ENCODE measurements around the gene TXNDC5.
A peak's percentile ranks its signal among the peaks of the same experiment; 100 is the strongest.
"Not testable (repeated sequence)": the region's sequence is repeated elsewhere in the genome, so short reads cannot be mapped to it uniquely, and the experiment has no call there.

Gene TXNDC5

DNA sequence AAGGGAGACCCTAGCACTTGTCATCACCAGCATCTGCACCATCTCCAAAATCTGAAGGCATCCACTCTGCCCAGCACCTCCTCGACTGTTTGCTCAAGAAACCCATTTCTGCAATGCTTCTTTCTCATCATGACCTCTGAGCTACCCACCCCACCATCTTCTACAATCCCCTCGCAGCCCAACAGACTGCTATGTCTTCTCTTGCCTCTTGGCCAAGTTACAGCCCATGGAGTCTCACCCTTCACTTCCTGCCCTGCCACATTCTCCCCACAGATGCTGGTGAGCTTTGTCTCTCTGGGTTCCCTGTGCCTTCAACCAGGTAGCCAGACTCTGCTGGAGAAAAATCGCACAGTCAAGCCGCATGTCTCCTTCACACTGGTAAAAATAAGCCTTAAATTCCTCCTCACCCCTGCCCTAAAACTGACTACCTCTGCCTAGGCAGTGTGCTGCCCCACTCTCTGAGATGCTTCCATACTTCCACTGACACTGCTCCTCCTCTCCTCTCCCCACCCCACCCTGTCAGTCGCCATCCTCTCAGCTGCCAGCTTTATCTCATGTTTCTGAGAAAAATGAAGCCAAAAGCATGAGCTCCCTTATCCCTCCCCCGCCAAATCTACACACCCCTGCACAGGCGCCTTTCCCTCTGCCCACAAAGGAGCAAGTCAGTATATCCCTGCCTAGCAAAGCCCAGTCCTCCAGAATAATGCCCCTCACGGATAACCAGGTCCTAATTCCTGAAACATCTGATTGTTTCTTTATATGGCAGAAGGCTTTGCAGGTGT lies 2.3 kb upstream of the TXNDC5 start:
- DNase-seq, result no peak

GRCh38 chr6:7912024-7912423 lies 1.4 kb upstream of the TXNDC5 start:
- DNase-seq, result no peak

DNA sequence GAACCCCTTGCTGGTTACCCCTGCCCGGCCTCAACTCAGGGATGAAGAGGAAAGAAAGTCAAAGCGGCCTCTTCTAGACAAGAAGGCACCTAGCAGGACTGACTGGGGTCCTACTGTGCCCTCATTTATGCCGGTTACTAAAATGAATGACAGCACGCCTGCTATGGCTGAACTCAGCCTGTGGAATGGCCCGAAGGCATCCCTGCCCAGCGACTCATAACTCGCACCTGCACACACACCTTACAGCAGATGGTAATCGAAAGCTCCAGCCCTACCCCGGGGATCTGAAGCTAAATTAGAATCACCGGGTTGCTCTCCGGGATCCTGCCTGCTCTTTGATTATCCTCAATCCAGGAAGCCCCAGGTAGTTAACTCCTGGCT lies 747 bp upstream of the TXNDC5 start:
- no peak for DNase-seq

GRCh38 chr6:7910298-7910653 lies 312 bp downstream of the TXNDC5 start:
- DNase-seq, result no peak

- peak; percentile 50 for DNase-seq
Measured at GRCh38 chr6:7909323-7910276, 988 bp downstream of the TXNDC5 start.

DNA sequence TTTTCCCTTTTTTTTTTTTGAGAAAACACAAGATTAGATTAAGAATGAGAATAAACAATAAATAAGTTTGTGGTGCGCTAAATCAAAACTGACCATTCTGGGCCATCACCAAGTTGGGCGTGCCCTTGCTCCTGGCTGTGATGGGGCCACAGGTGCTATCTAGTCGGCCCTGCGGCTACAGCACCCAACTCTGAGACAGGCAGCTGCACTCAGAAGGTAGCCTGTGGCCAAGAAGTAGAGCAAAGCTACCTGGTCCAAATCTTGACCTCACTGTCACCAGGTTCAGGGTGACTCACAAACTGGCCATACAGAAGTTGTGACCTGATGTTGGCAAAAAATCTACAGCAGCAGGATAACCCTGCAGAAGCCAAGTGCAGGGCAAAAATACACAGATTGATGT lies 3.4 kb downstream of the TXNDC5 start:
- DNase-seq, result no peak

- DNase-seq, result no peak
Measured at GRCh38 chr6:7906741-7907140, 3.8 kb downstream of the TXNDC5 start.

DNA sequence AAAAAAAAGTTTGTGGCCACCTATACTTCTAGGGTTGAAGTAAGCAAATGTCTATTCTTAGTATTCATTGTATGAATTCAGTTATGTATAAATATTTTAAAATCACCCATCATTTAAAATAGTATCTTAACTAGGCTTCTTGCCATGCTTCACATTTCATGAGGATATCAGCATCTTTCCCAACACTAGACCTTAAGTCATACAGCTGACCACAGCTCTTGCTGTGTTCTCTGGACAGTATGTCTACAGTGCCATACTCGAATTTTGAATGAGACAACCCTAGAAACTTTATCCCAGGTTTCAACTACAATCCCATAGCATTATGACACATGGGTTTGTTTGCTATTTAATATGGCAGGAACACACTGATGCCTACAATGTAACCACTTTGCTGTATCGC lies 5.2 kb downstream of the TXNDC5 start:
- DNase-seq, result no peak

- no peak for DNase-seq
Measured at GRCh38 chr6:7904654-7905319, 5.8 kb downstream of the TXNDC5 start.

- DNase-seq, result no peak
Measured at GRCh38 chr6:7903673-7904072, 6.9 kb downstream of the TXNDC5 start.

DNA sequence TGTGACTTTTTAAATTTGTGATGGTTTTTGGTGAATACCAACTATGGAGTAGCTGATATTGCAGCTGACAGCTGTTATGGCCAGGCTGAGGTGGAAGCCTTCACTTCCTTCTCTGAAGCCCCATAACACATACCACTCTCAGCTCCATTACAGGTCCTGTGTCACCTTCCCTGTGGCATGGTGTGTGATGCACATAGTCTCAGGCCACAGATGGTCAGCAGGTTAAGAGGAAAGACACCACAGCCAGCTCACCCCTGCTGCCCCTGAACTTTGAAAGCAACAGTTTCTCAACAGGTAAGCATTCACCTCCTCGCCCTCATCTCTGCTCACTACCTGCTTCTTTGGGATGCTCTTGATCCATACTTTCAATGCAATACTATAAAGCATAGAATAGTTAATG lies 7.7 kb downstream of the TXNDC5 start:
- DNase-seq, result no peak

DNA sequence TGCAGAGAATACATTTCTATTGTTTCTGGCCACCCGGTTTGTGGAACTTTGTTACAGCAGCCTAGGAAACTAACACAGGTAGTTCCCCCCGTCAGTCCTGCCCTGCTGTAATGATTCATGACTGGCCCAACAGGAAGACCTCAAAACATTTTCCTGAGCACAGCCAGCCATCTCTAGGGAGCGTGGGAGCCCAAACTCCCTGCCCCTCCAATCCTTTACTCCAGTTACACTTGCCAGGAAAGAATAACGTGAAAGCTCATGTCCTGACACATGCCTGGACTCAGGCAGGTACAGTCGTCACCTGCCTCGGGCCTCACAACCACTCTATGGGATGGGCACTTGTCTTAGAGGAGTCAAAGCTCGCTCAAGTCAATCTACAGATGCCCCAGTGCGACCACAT lies 8.4 kb downstream of the TXNDC5 start:
- DNase-seq, result no peak

DNA sequence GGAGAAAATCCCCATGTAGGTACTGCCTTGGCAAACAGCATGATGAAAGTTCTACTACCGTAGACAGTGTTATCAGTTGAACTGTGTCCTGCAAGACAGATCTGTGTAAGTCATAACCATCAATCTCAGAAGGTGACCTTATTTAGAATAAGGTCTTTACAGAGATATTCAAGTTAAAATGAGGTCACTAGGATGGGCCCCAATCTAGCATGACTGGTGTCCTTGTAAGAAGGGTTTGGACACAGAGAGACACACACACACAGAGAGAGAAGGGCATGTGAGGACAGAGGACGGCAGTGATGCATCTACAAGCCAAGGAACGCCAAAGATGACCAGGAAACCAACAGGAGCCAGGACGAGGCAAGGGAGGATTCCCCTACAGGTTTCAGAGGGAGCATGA lies 8.8 kb downstream of the TXNDC5 start:
- no peak for DNase-seq

DNA sequence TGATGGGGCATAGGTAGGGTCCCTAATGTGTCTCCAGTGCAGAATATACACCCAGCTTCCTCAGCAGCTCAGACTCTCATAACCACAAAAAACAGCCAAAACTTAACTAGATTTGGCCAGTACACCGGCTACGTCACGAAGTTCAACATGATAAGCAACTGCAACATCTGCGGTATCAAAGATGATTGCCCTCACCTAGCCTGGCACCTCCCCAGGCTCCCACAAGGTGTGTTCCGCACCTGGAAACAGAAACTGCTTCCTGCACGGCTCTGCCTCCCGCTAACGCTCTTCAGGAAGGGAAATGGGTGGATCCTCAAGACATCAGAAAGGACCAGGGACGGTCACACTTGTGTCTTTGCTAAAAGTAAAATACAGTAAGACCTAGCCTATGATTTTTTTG lies 9.5 kb downstream of the TXNDC5 start:
- DNase-seq, result no peak

DNA sequence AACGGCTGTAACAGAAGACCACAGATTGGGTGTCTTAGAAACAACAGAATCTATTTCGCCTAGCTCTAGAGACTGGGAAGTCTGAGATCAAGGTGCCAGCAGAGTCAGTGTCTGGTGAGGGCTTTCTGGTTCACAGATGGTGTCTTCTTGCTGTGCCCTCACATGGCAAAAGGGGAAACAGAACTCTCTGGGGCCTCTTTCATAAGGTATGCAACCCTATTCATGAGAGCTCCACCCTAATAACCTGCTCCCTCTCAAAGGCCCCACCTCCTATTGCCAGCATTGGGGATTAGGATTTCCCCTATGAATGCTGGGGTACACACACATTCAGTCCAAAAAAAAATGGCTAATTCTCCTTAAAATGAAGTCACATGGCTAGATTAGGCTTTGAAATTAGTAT lies 10.0 kb downstream of the TXNDC5 start:
- no peak for DNase-seq

GRCh38 chr6:7899889-7900213 lies 10.7 kb downstream of the TXNDC5 start:
- no peak for DNase-seq

DNA sequence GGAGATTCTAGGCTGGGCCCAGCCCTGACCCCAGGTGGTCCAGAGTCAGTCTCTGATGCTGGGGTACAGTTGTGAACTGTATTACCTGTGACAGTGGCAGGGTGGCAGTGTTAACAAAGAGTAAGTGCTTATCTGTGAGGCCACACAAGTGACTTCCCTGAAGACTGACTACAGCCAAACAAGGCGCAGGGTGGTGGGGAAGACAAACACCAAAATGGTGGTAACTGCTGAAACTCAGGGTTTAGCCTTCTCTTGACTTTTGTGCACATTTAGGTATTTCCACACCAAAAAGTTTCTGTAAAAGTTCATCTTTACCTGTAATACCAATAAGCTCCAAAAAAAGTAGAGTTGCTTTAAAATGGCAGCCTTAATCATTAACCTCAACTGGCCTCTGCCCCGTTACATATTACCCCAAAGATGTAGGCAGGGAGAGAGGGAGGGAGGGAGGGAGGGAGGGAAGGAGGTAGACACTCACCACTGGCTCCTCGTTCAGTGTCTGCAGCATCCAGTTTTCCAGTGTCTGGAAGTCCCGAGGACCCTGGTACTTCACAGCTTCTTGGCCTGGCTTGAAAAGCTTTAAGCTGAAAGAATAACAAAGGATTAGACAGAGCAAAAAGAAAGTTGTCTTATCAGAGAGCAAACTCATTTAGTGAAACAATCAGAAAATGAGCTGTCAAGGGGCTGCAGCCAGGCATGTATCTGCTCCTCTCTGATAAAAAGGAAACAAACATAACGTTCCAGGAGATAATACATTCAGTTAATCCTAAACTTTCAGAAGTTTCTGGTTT lies 11.3 kb downstream of the TXNDC5 start:
- DNase-seq, result no peak

GRCh38 chr6:7898193-7898586 lies 12.4 kb downstream of the TXNDC5 start:
- DNase-seq, result not testable (repeated sequence)

GRCh38 chr6:7897461-7898192 lies 13.0 kb downstream of the TXNDC5 start:
- no peak for DNase-seq

DNA sequence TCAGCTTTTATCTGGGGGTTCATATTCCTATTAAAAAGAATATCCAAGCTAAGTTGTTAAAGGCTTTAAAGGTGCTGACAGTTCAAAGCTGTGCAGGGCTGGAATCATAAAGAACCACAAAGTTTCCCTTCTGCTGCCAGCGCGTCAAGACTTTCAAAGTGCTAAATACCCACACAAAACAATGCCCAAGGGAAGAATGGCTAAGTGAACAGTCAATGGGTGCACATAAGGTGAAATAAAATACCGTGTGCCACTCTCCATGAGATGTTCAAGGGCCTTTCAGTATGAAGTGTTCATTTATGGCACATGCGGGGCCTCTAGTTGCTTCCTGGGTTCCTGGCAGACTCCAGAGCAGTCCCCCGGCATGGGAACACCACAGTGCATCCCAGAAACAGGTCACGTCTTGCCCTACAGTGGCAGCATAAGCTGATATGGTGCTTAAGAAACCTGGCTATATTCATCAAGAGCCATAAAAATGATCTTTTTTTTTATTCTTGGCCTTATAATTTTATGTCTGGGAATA lies 14.1 kb downstream of the TXNDC5 start:
- DNase-seq, result no peak

- DNase-seq, result no peak
Measured at GRCh38 chr6:7895125-7895423, 15.5 kb downstream of the TXNDC5 start.
